HT-29 (cell line): ENCODE results near the gene IFT122. TPM values are rescaled to one million over a fixed set of nuclear protein-coding genes. Genes with fewer than 3 reads are reported as not detected.
"Not testable (repeated sequence)": the region's sequence is repeated elsewhere in the genome, so short reads cannot be mapped to it uniquely, and the experiment has no call there.

Source experiments
- DNase-seq: peaks from one replicate; pipeline ENCODE4 v3.0.0-alpha.2; 2015; ENCODE audit warnings: low spot score
- total RNA-seq: library from RNA; depleted of rRNA; stranded (reverse); fragments of >200 nt; shearing (Covaris generic); gene quantifications from 2 replicates; pipeline ENCODE4 v1.2.3, GENCODE V29; 2014

Gene IFT122
- total RNA-seq, 1 experiment from 2014 or later: 24.0 TPM

- no peak for DNase-seq
Observed at GRCh38 chr3:129469026-129469425, 29.0 kb downstream of the IFT122 start.

- DNase-seq: no peak
Observed at GRCh38 chr3:129470861-129471260, 30.8 kb downstream of the IFT122 start.

GRCh38 chr3:129473067-129473768 is 33.2 kb downstream of the IFT122 start:
- DNase-seq: no peak

- no peak for DNase-seq
Observed at GRCh38 chr3:129473769-129474152, 33.7 kb downstream of the IFT122 start.

- DNase-seq: no peak
Observed at GRCh38 chr3:129474984-129475804, 35.2 kb downstream of the IFT122 start.

GRCh38 chr3:129475863-129476262 is 35.8 kb downstream of the IFT122 start:
- no peak for DNase-seq

GRCh38 chr3:129476586-129476985 is 36.6 kb downstream of the IFT122 start:
- DNase-seq: no peak

GRCh38 chr3:129481225-129481765 is 41.3 kb downstream of the IFT122 start:
- not testable (repeated sequence) for DNase-seq

GRCh38 chr3:129481766-129482332 is 41.8 kb downstream of the IFT122 start:
- DNase-seq: no peak

- DNase-seq: no peak
Observed at GRCh38 chr3:129482721-129483120, 42.7 kb downstream of the IFT122 start.

- no peak for DNase-seq
Observed at GRCh38 chr3:129483870-129484269, 43.8 kb downstream of the IFT122 start.

GRCh38 chr3:129485146-129485545 is 45.1 kb downstream of the IFT122 start:
- DNase-seq: not testable (repeated sequence)

GRCh38 chr3:129485721-129486663 is 46.0 kb downstream of the IFT122 start:
- no peak for DNase-seq

- DNase-seq: no peak
Observed at GRCh38 chr3:129486664-129487035, 46.6 kb downstream of the IFT122 start.

- no peak for DNase-seq
Observed at GRCh38 chr3:129487183-129487867, 47.3 kb downstream of the IFT122 start.

- not testable (repeated sequence) for DNase-seq
Observed at GRCh38 chr3:129487868-129488335, 47.9 kb downstream of the IFT122 start.

GRCh38 chr3:129489258-129489657 is 49.2 kb downstream of the IFT122 start:
- DNase-seq: not testable (repeated sequence)

- peak; percentile 84 for DNase-seq
Observed at GRCh38 chr3:129490273-129490675, 50.2 kb downstream of the IFT122 start.

- not testable (repeated sequence) for DNase-seq
Observed at GRCh38 chr3:129491077-129491476, 51.1 kb downstream of the IFT122 start.

GRCh38 chr3:129491794-129492193 is 51.8 kb downstream of the IFT122 start:
- no peak for DNase-seq
